ENCODE measurements around the gene KIF21A. TPM values are rescaled to one million over a fixed set of nuclear protein-coding genes. Genes with fewer than 3 reads are reported as not detected.

The KIF21A gene
- polyA plus RNA-seq, 1 donor from 2014 or later = 130 TPM

DNA sequence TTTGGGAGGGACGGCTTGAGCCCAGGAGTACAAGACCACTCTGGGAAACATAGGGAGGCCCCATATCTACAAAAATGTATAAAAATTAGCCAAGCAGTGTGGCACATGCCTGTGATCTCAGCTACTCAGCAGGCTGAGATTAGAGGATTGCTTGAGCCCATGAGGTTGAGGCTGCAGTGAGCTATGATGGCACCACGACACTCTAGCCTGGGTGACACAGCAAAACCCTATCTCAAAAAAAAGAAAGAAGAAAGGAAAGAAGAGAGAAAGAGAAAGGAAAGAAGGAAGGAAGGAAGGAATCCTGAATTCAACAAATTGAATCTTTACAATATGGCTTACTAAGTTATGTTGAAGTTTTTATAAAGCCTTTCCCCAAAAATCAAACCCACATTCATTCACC is 2.1 kb downstream of the KIF21A start:
- H3K27me3 ChIP-seq (ENCODE audit: insufficient read depth, low read depth, low read length) = no peaks in the 10 kb centered on the region
- H3K9ac ChIP-seq (ENCODE audit: low read length) = peak overlapping the region; percentile 93
- no peaks in the 10 kb centered on the region for H3F3A ChIP-seq (ENCODE audit: insufficient read depth, low read length, poor library complexity, severe bottlenecking)
- no peak for TF ChIP-seq MXI1 (conservative IDR thresholded peaks at IDR 0.05; ENCODE audit: poor library complexity, severe bottlenecking)
- no peak for TF ChIP-seq EZH2 (IDR thresholded peaks at IDR 0.05; ENCODE audit: borderline replicate concordance, insufficient read depth, low read length, poor library complexity, severe bottlenecking)
- no peak for TF ChIP-seq TAF1 (IDR thresholded peaks at IDR 0.05; ENCODE audit: low read depth)
- no peak for TF ChIP-seq REST (IDR thresholded peaks at IDR 0.05; ENCODE audit: borderline replicate concordance)
- no peak for TF ChIP-seq RAD21 (conservative IDR thresholded peaks at IDR 0.05)
- no peak for TF ChIP-seq POLR2AphosphoS5 (IDR thresholded peaks at IDR 0.05)
- TF ChIP-seq EP300 (conservative IDR thresholded peaks at IDR 0.05; ENCODE audit: poor library complexity, severe bottlenecking) = no peak
- no peak for TF ChIP-seq SMC3 (conservative IDR thresholded peaks at IDR 0.05; ENCODE audit: poor library complexity)
- TF ChIP-seq CTCF (IDR thresholded peaks at IDR 0.05; ENCODE audit: poor library complexity, severe bottlenecking) = no peak
- no peak overlapping the region for H2AFZ ChIP-seq (ENCODE audit: low read depth, low read length)
- no peak overlapping the region for H3K27ac ChIP-seq (ENCODE audit: low read length)
- no peaks in the 10 kb centered on the region for H4K20me1 ChIP-seq (ENCODE audit: insufficient read depth)
- peak overlapping the region; percentile 38 for H3K4me2 ChIP-seq (ENCODE audit: low read length)
- no peaks in the 10 kb centered on the region for H3K9me2 ChIP-seq (ENCODE audit: insufficient read depth, low read length)
- peaks cover 62% of the 10 kb centered on the region for H3K79me2 ChIP-seq (replicated peaks; ENCODE audit: insufficient read depth, low read length)
- H3K9me3 ChIP-seq (ENCODE audit: low read length) = no peaks in the 10 kb centered on the region
- peak overlapping the region; percentile 84 for H3K4me3 ChIP-seq (ENCODE audit: low read length)
- no peaks in the 10 kb centered on the region for H3K36me3 ChIP-seq (ENCODE audit: insufficient read depth, low read length)

GRCh38 chr12:39440101-39440500 is 2.8 kb downstream of the KIF21A start:
- Histone ChIP-seq H3K9me3 (ENCODE audit: low read length) (no peaks in the 10 kb centered on the region), H3K4me3 (ENCODE audit: low read length) (peak overlapping the region; percentile 84), H3F3A (ENCODE audit: insufficient read depth, low read length, poor library complexity, severe bottlenecking) (no peaks in the 10 kb centered on the region), H2AFZ (ENCODE audit: low read depth, low read length) (no peak overlapping the region), H3K36me3 (ENCODE audit: insufficient read depth, low read length) (no peaks in the 10 kb centered on the region), H3K27ac (ENCODE audit: low read length) (no peak overlapping the region), H3K27me3 (ENCODE audit: insufficient read depth, low read depth, low read length) (no peaks in the 10 kb centered on the region), H3K9me2 (ENCODE audit: insufficient read depth, low read length) (no peaks in the 10 kb centered on the region), H3K9ac (ENCODE audit: low read length) (no peak overlapping the region), H3K4me2 (ENCODE audit: low read length) (peak overlapping the region; percentile 38), H3K79me2 (replicated peaks; ENCODE audit: insufficient read depth, low read length) (peaks cover 68% of the 10 kb centered on the region), H4K20me1 (ENCODE audit: insufficient read depth) (no peaks in the 10 kb centered on the region)
- no peak for TF ChIP-seq CTCF (IDR thresholded peaks at IDR 0.05; ENCODE audit: poor library complexity, severe bottlenecking)
- TF ChIP-seq MXI1 (conservative IDR thresholded peaks at IDR 0.05; ENCODE audit: poor library complexity, severe bottlenecking) = no peak
- TF ChIP-seq EZH2 (IDR thresholded peaks at IDR 0.05; ENCODE audit: borderline replicate concordance, insufficient read depth, low read length, poor library complexity, severe bottlenecking) = no peak
- TF ChIP-seq EP300 (conservative IDR thresholded peaks at IDR 0.05; ENCODE audit: poor library complexity, severe bottlenecking) = no peak
- no peak for TF ChIP-seq TAF1 (IDR thresholded peaks at IDR 0.05; ENCODE audit: low read depth)
- TF ChIP-seq REST (IDR thresholded peaks at IDR 0.05; ENCODE audit: borderline replicate concordance) = no peak
- no peak for TF ChIP-seq RAD21 (conservative IDR thresholded peaks at IDR 0.05)
- no peak for TF ChIP-seq SMC3 (conservative IDR thresholded peaks at IDR 0.05; ENCODE audit: poor library complexity)
- TF ChIP-seq POLR2AphosphoS5 (IDR thresholded peaks at IDR 0.05) = no peak

All from neural cell (in vitro differentiated cells).